GM10266 (cell line): ENCODE measurements around the gene MYH11.

Experiments used
- DNase-seq: peaks from one replicate; pipeline ENCODE4 v3.0.0; 2012; ENCODE audit errors: extremely low spot score
- TF ChIP-seq, protein P1 (sequence below): IDR thresholded peaks from 2 replicates; pipeline ENCODE4 v1.5.1; 2012; ENCODE audit warnings: mild to moderate bottlenecking, low read depth; ENCODE audit not compliant: control insufficient read depth, insufficient read depth; ENCODE audit errors: missing control alignments

Gene MYH11

DNA sequence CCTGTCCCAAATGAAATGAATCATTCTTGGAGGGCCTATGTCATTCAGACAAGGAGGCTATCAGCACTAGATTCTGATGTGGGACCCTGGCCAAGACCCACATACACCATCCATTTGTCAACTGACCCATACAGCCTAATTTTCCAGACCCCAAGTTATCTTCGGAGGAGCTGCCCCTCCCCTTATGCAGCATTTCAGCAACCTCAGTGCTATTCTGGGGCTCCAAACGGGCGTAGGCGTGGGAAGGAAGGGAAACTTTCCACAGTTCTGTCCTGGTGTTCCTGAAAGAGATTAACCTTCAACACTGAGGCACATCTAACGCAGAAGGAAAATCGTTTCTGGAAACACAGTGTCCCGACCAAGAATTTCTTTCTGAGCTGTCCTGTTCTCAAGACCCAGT, 86.7 kb downstream of the MYH11 start:
- TF ChIP-seq, protein P1, sequence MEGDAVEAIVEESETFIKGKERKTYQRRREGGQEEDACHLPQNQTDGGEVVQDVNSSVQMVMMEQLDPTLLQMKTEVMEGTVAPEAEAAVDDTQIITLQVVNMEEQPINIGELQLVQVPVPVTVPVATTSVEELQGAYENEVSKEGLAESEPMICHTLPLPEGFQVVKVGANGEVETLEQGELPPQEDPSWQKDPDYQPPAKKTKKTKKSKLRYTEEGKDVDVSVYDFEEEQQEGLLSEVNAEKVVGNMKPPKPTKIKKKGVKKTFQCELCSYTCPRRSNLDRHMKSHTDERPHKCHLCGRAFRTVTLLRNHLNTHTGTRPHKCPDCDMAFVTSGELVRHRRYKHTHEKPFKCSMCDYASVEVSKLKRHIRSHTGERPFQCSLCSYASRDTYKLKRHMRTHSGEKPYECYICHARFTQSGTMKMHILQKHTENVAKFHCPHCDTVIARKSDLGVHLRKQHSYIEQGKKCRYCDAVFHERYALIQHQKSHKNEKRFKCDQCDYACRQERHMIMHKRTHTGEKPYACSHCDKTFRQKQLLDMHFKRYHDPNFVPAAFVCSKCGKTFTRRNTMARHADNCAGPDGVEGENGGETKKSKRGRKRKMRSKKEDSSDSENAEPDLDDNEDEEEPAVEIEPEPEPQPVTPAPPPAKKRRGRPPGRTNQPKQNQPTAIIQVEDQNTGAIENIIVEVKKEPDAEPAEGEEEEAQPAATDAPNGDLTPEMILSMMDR, result no peak
- DNase-seq, result no peak

DNA sequence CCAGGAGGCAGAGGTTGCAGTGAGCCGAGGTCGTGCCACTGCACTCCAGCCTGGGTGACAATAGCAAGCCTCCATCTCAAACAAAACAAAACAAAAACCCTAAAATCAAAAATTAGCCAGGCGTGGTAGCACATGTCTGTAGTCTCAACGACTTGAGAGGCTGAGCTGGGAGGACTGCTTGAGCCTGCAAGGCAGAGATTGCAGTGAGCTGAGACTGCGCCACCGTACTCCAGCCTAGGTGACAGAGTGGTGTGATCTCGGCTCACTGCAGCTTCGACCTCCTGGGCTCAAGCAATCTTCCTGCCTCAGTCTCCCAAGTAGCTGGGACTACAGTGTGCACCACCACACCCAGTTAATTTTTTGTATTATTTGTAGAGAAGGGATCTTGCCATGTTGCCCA, 87.6 kb downstream of the MYH11 start:
- TF ChIP-seq, protein P1, result no peak
- no peak for DNase-seq

- no peak for DNase-seq
- TF ChIP-seq, protein P1, result no peak
Measured at GRCh38 chr16:15768201-15768600, 88.6 kb downstream of the MYH11 start.

- TF ChIP-seq, protein P1, result no peak
- no peak for DNase-seq
Measured at GRCh38 chr16:15766918-15767317, 89.9 kb downstream of the MYH11 start.

DNA sequence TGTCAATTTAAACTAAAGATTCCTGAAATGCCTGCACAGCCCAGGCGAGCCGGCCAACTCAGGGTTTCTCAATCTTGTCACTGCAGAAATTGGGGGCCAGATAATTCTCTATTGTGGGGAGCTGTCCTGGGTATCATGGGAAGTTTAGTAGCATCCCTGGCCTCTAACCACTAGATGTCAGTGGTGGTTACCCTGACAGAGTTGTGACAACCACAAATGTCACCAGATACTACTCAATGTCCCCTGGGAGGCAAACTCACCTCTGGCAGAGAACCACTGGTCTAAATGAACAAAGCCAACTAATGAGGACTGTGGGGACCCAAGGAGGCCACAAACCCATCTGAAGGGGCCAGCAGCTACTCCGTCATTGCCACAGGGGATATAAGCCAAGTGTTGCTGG, 90.9 kb downstream of the MYH11 start:
- TF ChIP-seq, protein P1, result peak; percentile 80

DNA sequence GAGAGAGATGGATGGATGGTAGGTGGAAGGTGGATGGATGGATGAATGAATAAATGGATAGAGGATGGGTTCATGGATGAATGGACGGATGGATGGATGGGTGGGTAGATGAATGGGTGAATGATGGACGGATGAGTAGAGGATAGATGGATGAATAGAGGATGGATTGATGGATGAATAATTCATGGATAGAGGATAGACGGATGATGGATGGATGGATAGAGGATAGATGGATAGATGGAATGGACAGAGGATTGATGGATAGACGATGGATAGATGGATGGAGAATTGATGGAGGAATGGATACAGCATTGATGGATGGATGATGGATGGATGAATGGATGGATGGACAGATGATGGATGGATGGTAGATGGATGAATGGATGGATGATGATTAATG, 91.7 kb downstream of the MYH11 start:
- TF ChIP-seq, protein P1, result no peak
- DNase-seq, result no peak

More for the DNA sequence above, 90.9 kb downstream of the MYH11 start:
- peak; percentile 81 for DNase-seq

DNA sequence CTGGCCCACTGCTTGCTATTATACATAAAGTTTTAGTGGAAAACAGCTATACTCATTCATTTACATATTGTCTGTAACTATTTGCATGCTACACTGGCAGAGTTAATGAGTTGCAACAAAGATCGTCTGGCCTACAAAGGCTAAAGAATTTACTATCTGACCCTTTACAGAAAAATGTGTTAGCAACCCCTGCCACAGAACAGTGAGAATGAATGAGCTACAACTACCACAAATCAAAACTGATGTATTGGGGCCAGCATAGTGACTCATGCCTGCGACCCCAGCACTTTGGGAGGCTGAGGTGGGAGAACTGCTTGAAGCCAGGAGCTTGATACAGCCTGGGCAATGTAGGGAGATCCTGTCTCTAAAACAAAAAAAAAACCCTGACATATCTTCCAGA, 92.7 kb downstream of the MYH11 start:
- DNase-seq, result no peak
- TF ChIP-seq, protein P1, result no peak
